H1 (cell line): ENCODE results near the gene CSF3. TPM values are rescaled to one million over a fixed set of nuclear protein-coding genes. Genes with fewer than 3 reads are reported as not detected.

Experiments
- CTCF ChIA-PET: fragments of 300-600 bp; sonication (Branson Sonifier 250); formaldehyde crosslinking; loops from one replicate; lab custom pipeline; 2021; ENCODE audit not compliant: partially characterized antibody; lab: Charles Lee
- POLR2A ChIA-PET: fragments of 300-600 bp; sonication (Branson Sonifier 250); formaldehyde crosslinking; loops from one replicate; lab custom pipeline; 2021; ENCODE audit warnings: inconsistent platforms; ENCODE audit not compliant: partially characterized antibody; lab: Charles Lee
- DNase-seq, 2 experiments: peaks; one replicate each; pipeline versions ENCODE4 v3.0.0 to v3.0.0-alpha.2; 2010 to 2022; ENCODE audit warnings: low spot score in 2 of 2, low read depth in 1 of 2, mixed read lengths in 1 of 2
- FAIRE-seq: peaks from 2 replicates; lab custom pipeline; 2011; peaks lifted over from hg19 to GRCh38; lab: Jason Lieb, UNC
- H2AFZ ChIP-seq: 2 replicates; pipeline ENCODE4 v1.8.1; 2012; ENCODE audit warnings: low read length, inconsistent platforms
- H2AK5ac ChIP-seq: 2 replicates; pipeline ENCODE4 v1.6.1; 2013; ENCODE audit warnings: low read depth, low read length
- H2BK120ac ChIP-seq: replicated peaks from 2 replicates; pipeline ENCODE3; 2013; ENCODE audit warnings: low read depth, low read length, inconsistent platforms
- H2BK12ac ChIP-seq: 2 replicates; pipeline ENCODE4 v1.6.1; 2013; ENCODE audit warnings: low read depth, low read length
- H2BK15ac ChIP-seq: 2 replicates; pipeline ENCODE4 v1.6.1; 2013; ENCODE audit warnings: low read length
- H2BK20ac ChIP-seq: 2 replicates; pipeline ENCODE4 v1.6.1; 2013; ENCODE audit warnings: low read length
- H2BK5ac ChIP-seq: 2 replicates; pipeline ENCODE4 v1.6.1; 2013; ENCODE audit warnings: low read depth, low read length
- H3K14ac ChIP-seq: 2 replicates; pipeline ENCODE4 v1.6.1; 2013; ENCODE audit warnings: inconsistent platforms; ENCODE audit not compliant: insufficient read length
- H3K18ac ChIP-seq: 2 replicates; pipeline ENCODE4 v1.6.1; 2013; ENCODE audit warnings: low read length; ENCODE audit errors: extremely low read depth
- H3K23ac ChIP-seq: 2 replicates; pipeline ENCODE4 v1.6.1; 2013; ENCODE audit warnings: inconsistent platforms; ENCODE audit not compliant: insufficient read length
- H3K23me2 ChIP-seq: 2 replicates; pipeline ENCODE4 v1.6.1; 2013; ENCODE audit warnings: low read depth, low read length
- H3K27ac ChIP-seq: 2 replicates; pipeline ENCODE4 v1.6.1; 2011; ENCODE audit warnings: low read depth, low read length, inconsistent platforms
- H3K27me3 ChIP-seq, 4 experiments: replicated peaks in 1 of 4; 1 replicate in 1 of 4; 2 replicates in 3 of 4; pipeline versions ENCODE4 v1.6.1 to v1.8.1; 2011 to 2013; ENCODE audit warnings: low read length in 3 of 4, mild to moderate bottlenecking in 3 of 4, inconsistent platforms in 2 of 4, mixed read lengths in 2 of 4, moderate library complexity in 1 of 4; ENCODE audit not compliant: control insufficient read depth in 3 of 4, insufficient read depth in 3 of 4; ENCODE audit errors: extremely low read depth in 1 of 4
- H3K36me3 ChIP-seq, 4 experiments: 2 replicates each; pipeline versions ENCODE4 v1.6.1 to v1.8.1; 2011 to 2013; ENCODE audit warnings: mild to moderate bottlenecking in 4 of 4, low read length in 3 of 4, moderate library complexity in 2 of 4, control low read depth in 1 of 4, inconsistent platforms in 1 of 4; ENCODE audit not compliant: insufficient read depth in 4 of 4, control insufficient read depth in 2 of 4
- H3K4ac ChIP-seq: replicated peaks from 2 replicates; pipeline ENCODE3; 2013; ENCODE audit warnings: low read length, low read depth, mixed read lengths, inconsistent platforms; ENCODE audit not compliant: insufficient read length
- H3K4me1 ChIP-seq, 4 experiments: replicated peaks in 1 of 4; 1 replicate in 1 of 4; 2 replicates in 3 of 4; pipeline versions ENCODE4 v1.6.1 to v1.8.1; 2011 to 2013; ENCODE audit warnings: low read length in 3 of 4, inconsistent platforms in 2 of 4, mixed read lengths in 1 of 4; ENCODE audit not compliant: insufficient read depth in 4 of 4, control insufficient read depth in 3 of 4
- H3K4me2 ChIP-seq, 2 experiments: 2 replicates each; pipeline versions ENCODE4 v1.6.1 to v1.8.1; 2011 to 2013; ENCODE audit warnings: low read depth in 2 of 2, low read length in 2 of 2, control low read depth in 1 of 2, inconsistent platforms in 1 of 2, mild to moderate bottlenecking in 1 of 2; ENCODE audit not compliant: insufficient read depth in 1 of 2
- H3K4me3 ChIP-seq, 4 experiments: fragments of 200-600, 300-600 bp in 1 of 4; sonication (generic), shearing (Covaris generic), sonication (Bioruptor Twin) in 1 of 4; 2 replicates each; pipeline versions ENCODE4 v1.5.1 to v1.8.1; 2011 to 2016; ENCODE audit warnings: low read length in 4 of 4, low read depth in 3 of 4, control low read depth in 2 of 4, inconsistent platforms in 2 of 4, mild to moderate bottlenecking in 2 of 4, mixed read lengths in 1 of 4, moderate library complexity in 1 of 4; ENCODE audit not compliant: insufficient read depth in 2 of 4; ENCODE audit errors: extremely low read depth in 1 of 4
- H3K56ac ChIP-seq: replicated peaks from 2 replicates; pipeline ENCODE3; 2013; ENCODE audit warnings: low read depth, mild to moderate bottlenecking, mixed read lengths, low read length, inconsistent platforms; ENCODE audit not compliant: insufficient read length
- H3K79me1 ChIP-seq: 2 replicates; pipeline ENCODE4 v1.6.1; 2013; ENCODE audit warnings: low read depth, low read length, control low read depth
- H3K79me2 ChIP-seq, 2 experiments: 2 replicates each; pipeline versions ENCODE4 v1.6.1 to v1.8.1; 2012 to 2013; ENCODE audit warnings: low read length in 2 of 2, mild to moderate bottlenecking in 2 of 2, inconsistent platforms in 1 of 2; ENCODE audit not compliant: insufficient read depth in 2 of 2, control insufficient read depth in 1 of 2
- H3K9ac ChIP-seq, 4 experiments: replicated peaks in 1 of 4; 1 replicate in 1 of 4; 2 replicates in 3 of 4; pipeline versions ENCODE4 v1.6.1 to v1.8.1; 2011 to 2013; ENCODE audit warnings: low read depth in 3 of 4, low read length in 3 of 4, control low read depth in 2 of 4, mild to moderate bottlenecking in 2 of 4, moderate library complexity in 2 of 4, inconsistent platforms in 1 of 4; ENCODE audit errors: extremely low read depth in 1 of 4
- H3K9me3 ChIP-seq, 2 experiments: 2 replicates each; pipeline versions ENCODE4 v1.6.1 to v1.8.1; 2012 to 2013; ENCODE audit warnings: mild to moderate bottlenecking in 2 of 2, moderate library complexity in 2 of 2, control low read depth in 1 of 2, inconsistent platforms in 1 of 2, low read depth in 1 of 2, low read length in 1 of 2, mixed read lengths in 1 of 2; ENCODE audit not compliant: insufficient read depth in 2 of 2
- H4K20me1 ChIP-seq, 2 experiments: replicated peaks in 1 of 2; 2 replicates each; pipeline versions ENCODE3 to v1.8.1; 2011 to 2013; ENCODE audit warnings: inconsistent platforms in 2 of 2, low read length in 2 of 2, mild to moderate bottlenecking in 1 of 2; ENCODE audit not compliant: insufficient read depth in 2 of 2, control insufficient read depth in 1 of 2
- H4K5ac ChIP-seq: 2 replicates; pipeline ENCODE4 v1.6.1; 2013; ENCODE audit warnings: low read length, low read depth, mixed read lengths, inconsistent platforms; ENCODE audit not compliant: insufficient read length
- H4K8ac ChIP-seq: 2 replicates; pipeline ENCODE4 v1.8.0; 2013; ENCODE audit warnings: mild to moderate bottlenecking, moderate library complexity, low read length, inconsistent platforms; ENCODE audit not compliant: insufficient read depth; ENCODE audit errors: extremely low read depth
- H4K91ac ChIP-seq: replicated peaks from 2 replicates; pipeline ENCODE3; 2013; ENCODE audit warnings: low read length, mixed read lengths, inconsistent platforms; ENCODE audit not compliant: insufficient read length
- BACH1 ChIP-seq: IDR thresholded peaks from 2 replicates; pipeline ENCODE4 v1.6.1; 2012; ENCODE audit warnings: low read length, improper control_type of control experiment
- BRCA1 ChIP-seq: IDR thresholded peaks from 2 replicates; pipeline ENCODE4 v1.6.1; 2012; ENCODE audit warnings: low read depth, low read length, improper control_type of control experiment
- CEBPB ChIP-seq: IDR thresholded peaks from 2 replicates; pipeline ENCODE4 v1.6.1; 2012; ENCODE audit warnings: low read depth, low read length
- CHD1 ChIP-seq: IDR thresholded peaks from 2 replicates; pipeline ENCODE4 v1.6.1; 2012; ENCODE audit warnings: low read depth, low read length, improper control_type of control experiment
- EP300 ChIP-seq, 2 experiments: IDR thresholded peaks; 1 replicate in 1 of 2; 2 replicates in 1 of 2; pipeline ENCODE4 v1.6.1; 2011 to 2012; ENCODE audit warnings: low read depth in 2 of 2, low read length in 2 of 2, mild to moderate bottlenecking in 2 of 2, borderline replicate concordance in 1 of 2, inconsistent platforms in 1 of 2, moderate library complexity in 1 of 2
- MAX ChIP-seq: IDR thresholded peaks from 2 replicates; pipeline ENCODE4 v1.6.1; 2012; ENCODE audit warnings: inconsistent platforms
- POLR2A ChIP-seq, 2 experiments: IDR thresholded peaks; 1 replicate in 1 of 2; 2 replicates in 1 of 2; pipeline ENCODE4 v1.6.1; 2011; ENCODE audit warnings: low read depth in 2 of 2, low read length in 2 of 2, mild to moderate bottlenecking in 2 of 2; ENCODE audit errors: control extremely low read depth in 1 of 2
- RNF2 ChIP-seq: fragments of 200-900, 300-1000 bp; sonication (generic); IDR thresholded peaks from 2 replicates; pipeline ENCODE4 v1.7.1; 2016; ENCODE audit warnings: borderline replicate concordance, low read depth, mild to moderate bottlenecking, antibody characterized with exemption, low read length; ENCODE audit not compliant: poor library complexity, severe bottlenecking; ENCODE audit errors: missing control alignments
- SP1 ChIP-seq: IDR thresholded peaks from 2 replicates; pipeline ENCODE4 v1.6.1; 2011; ENCODE audit warnings: low read depth, low read length
- WGBS, 2 experiments: shearing (Covaris generic) in 1 of 2; methylation state at CpG; one replicate each; pipeline versions ENCODE4 v1.1.6 to v1.1.7; 2013 to 2015; ENCODE audit warnings: low lambda C conversion rate in 2 of 2, mixed read lengths in 2 of 2, inconsistent platforms in 1 of 2, low coverage in 1 of 2, missing lambda C conversion rate in 1 of 2; ENCODE audit not compliant: insufficient replicate concordance in 2 of 2, insufficient coverage in 1 of 2, insufficient read length in 1 of 2; ENCODE audit errors: extremely low coverage in 1 of 2, missing lambda C conversion rate in 1 of 2; 5-methylcytosine and 5-hydroxymethylcytosine counted together
- polyA plus RNA-seq, 7 experiments: library from polyadenylated mRNA; depleted of rRNA in 3 of 7; stranded (reverse) in 5 of 7; unstranded in 2 of 7; fragments of >200 nt in 5 of 7; fragments of 200-250 nt in 2 of 7; gene quantifications; 1 replicate in 5 of 7; 2 replicates in 1 of 7; 4 replicates in 1 of 7; pipeline versions ENCODE4 v1.2.1 to v1.2.3, GENCODE V29; 2011 to 2013; ENCODE audit warnings: missing spikeins in 2 of 7, mixed read lengths in 2 of 7
- total RNA-seq: library from RNA; stranded (reverse); fragmentation: NEBNext Ultra II Directional; extraction: Animal tissue kit (Norgen Biotek cat#: 25700); gene quantifications from 2 replicates; pipeline ENCODE4 v1.2.1, GENCODE V29; 2021

Gene CSF3
- total and polyA plus RNA-seq, 2 of the 8 experiments (the other 6 are each of a cell fraction or from before 2014, with no cell fraction given): 0.03 TPM; not detected in 1

DNA sequence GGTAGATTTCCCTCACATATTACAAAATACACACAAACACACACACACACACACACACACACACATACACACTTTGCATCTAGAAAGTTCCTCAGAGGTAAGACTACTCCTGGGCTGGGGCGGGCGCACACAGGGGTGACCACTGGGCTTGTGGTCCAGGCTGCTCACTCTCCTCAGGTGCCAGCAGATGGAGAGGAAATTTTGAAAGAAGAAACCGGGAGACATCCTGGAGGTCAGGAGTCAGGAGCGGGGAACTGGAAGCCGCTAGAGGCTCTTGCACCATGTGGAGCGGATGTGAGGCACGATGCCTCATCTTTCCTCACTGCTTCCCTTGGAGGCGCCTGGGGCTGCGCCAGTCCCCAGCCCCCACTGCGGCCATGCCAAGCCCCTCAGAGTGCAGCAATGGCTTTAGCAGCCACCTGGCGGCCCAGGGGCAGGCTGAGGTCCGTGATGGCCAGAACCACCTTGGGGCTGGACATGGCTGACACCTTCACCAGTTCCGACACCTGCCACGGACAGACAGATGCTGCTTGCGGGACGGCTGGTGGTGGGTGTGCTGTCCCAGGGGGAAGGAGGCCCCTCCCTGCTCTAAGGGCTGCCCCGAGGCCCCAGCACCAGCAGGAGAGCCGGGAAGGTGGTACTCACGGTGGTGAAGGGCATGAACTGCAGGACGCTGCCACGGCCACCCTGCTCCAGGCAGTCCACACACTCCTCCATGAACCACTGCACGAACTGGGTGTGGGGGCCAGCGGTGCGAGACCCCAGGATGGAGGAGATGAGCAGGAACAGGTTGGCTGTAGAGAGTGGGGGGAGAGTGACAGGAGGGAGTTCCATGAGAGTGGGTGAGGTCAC, 4.1 kb downstream of the CSF3 start:
- Histone ChIP-seq H4K20me1 (no peaks in the 10 kb centered on the region), H3K18ac (peak overlapping the region; percentile 32), H3K79me1 (0 out of 2 replicates have a peak, but pooled peaks cover 2% of the 10 kb centered on the region), H4K91ac (peak overlapping the region; percentile 37), H3K14ac (no peak overlapping the region), H2BK5ac (peak overlapping the region; percentile 84; the same call in 1 of the 2 replicates), H3K27me3 (peaks cover 0 to 2% (median 0%) of the 10 kb centered on the region in 4 experiments; a peak in 2 of 7 replicates), H3K23me2 (no peaks in the 10 kb centered on the region; the same call in 1 of the 2 replicates), H2BK20ac (no peak overlapping the region), H3K9me3 (no peaks in the 10 kb centered on the region), H2BK120ac (no peak overlapping the region), H3K36me3 (peaks cover 2 to 12% (median 9%) of the 10 kb centered on the region in 4 experiments; a peak in 5 of 8 replicates), H3K79me2 (no peaks in the 10 kb centered on the region), H3K56ac (no peak overlapping the region), H4K5ac (peak overlapping the region; percentile 16), H3K23ac (no peak overlapping the region), H3K27ac (peak overlapping the region; percentile 43; the same call in 1 of the 2 replicates), H3K4me1 (peaks cover 0 to 27% (median 18%) of the 10 kb centered on the region in 4 experiments; a peak in 6 of 7 replicates), H2BK12ac (peak overlapping the region; percentile 68; the same call in 1 of the 2 replicates), H2AFZ (no peak overlapping the region), H4K8ac (0 out of 2 replicates have a peak overlapping the region, but pooled peaks have one; percentile 29), H3K4me3 (peak overlapping the region in 1 of 4 experiments; percentile 39; a peak in 2 of 8 replicates), H3K4me2 (peak overlapping the region; percentile 57 to 64), H2AK5ac (0 out of 2 replicates have a peak overlapping the region, but pooled peaks have one; percentile 82), H3K4ac (peak overlapping the region; percentile 57), H3K9ac (peak overlapping the region in 1 of 4 experiments; percentile 13; a peak in 3 of 7 replicates), H2BK15ac (no peak overlapping the region)
- WGBS, 2 experiments: 78% methylated on average over 22 of the region's 24 CpGs; no CpG with 5 or more reads in 1 of the 2 experiments
- ChIA-PET CTCF (interaction anchor here (1.1 to 29.7 kb wide), 17 partner anchors 7 to 102 kb away, joined by 3 to 876 read pairs (median 7); partner anchors contain the start of genes CSF3, MED24 and THRA), POLR2A (interaction anchor here (0.6 to 3.0 kb wide), 13 partner anchors 10 to 144 kb away, joined by 3 to 13 read pairs (median 7); partner anchors contain the start of genes CASC3 and MED24)
- FAIRE-seq: no peak
- peak in 1 of 2 experiments; percentile 61 for DNase-seq
- no peak for TF ChIP-seq BACH1
- no peak for TF ChIP-seq POLR2A (IDR thresholded peaks at IDR 0.05; ENCODE audit: control extremely low read depth in 1 of 2, low read depth in 2 of 2, low read length in 2 of 2)
- no peak for TF ChIP-seq CHD1
- no peak for TF ChIP-seq CEBPB
- 0 out of 2 replicates have a peak, but pooled peaks have one; percentile 14 for TF ChIP-seq MAX
- TF ChIP-seq BRCA1: no peak
- no peak for TF ChIP-seq SP1
- no peak for TF ChIP-seq RNF2
- TF ChIP-seq EP300 (IDR thresholded peaks at IDR 0.05; ENCODE audit: borderline replicate concordance in 1 of 2, low read depth in 2 of 2, low read length in 2 of 2): no peak
